Ovary (tissue), 9 donors: Measurements from ENCODE around the gene CTR9. TPM values are rescaled to one million over a fixed set of nuclear protein-coding genes. Genes with fewer than 3 reads are reported as not detected.

Experiments used
- DNase-seq, 5 donors: peaks; one replicate each; pipeline ENCODE4 v3.0.0-alpha.2; 2019 to 2020
- H3K27ac ChIP-seq, 2 donors: fragments of 200-600 bp; one replicate each; pipeline versions ENCODE4 v1.5.1 to v1.8.0; 2019 to 2022
- H3K27me3 ChIP-seq: fragments of 200-600 bp; one replicate; pipeline ENCODE4 v1.8.0; 2022
- H3K36me3 ChIP-seq: fragments of 200-600 bp; sonication (generic); one replicate; pipeline ENCODE4 v1.5.1; 2019
- H3K4me1 ChIP-seq: one replicate; pipeline ENCODE4 v1.8.1; 2013; ENCODE audit warnings: mild to moderate bottlenecking, moderate library complexity; ENCODE audit not compliant: insufficient read depth
- H3K4me3 ChIP-seq: fragments of 200-600 bp; sonication (generic); one replicate; pipeline ENCODE4 v1.5.1; 2017
- H3K9me3 ChIP-seq, 2 donors: fragments of 200-600 bp in 1 of 2; sonication (generic) in 1 of 2; one replicate each; pipeline versions ENCODE4 v1.5.1 to v1.8.1; 2013 to 2019; ENCODE audit warnings: mild to moderate bottlenecking in 1 of 2, moderate library complexity in 1 of 2
- CTCF ChIP-seq, 3 donors: fragments of 450-650 bp in 2 of 3; fragments of 200-600 bp in 1 of 3; IDR thresholded peaks; one replicate each; pipeline versions ENCODE4 v1.5.1 to v1.8.0; 2016 to 2022; ENCODE audit warnings: antibody characterized with exemption in 3 of 3, mild to moderate bottlenecking in 1 of 3
- EP300 ChIP-seq: sonication (generic); formaldehyde crosslinking; IDR thresholded peaks from one replicate; pipeline ENCODE4 v1.6.1; 2017; ENCODE audit warnings: antibody characterized with exemption
- POLR2A ChIP-seq: fragments of 450-650 bp; IDR thresholded peaks from one replicate; pipeline ENCODE4 v1.6.1; 2017; ENCODE audit warnings: antibody characterized with exemption, mild to moderate bottlenecking, moderate library complexity
- WGBS, 3 donors: extraction: QIAGEN DNeasy Blood & Tissue Kit in 1 of 3; methylation state at CpG; one replicate each; pipeline versions ENCODE4 v1.1.5 to v1.1.7; 2013 to 2017; 5-methylcytosine and 5-hydroxymethylcytosine counted together
- intact Hi-C, 4 donors: fragments of 100-400 bp; cut with DNase I; formaldehyde crosslinking; loops; one replicate each; pipeline versions ENCODE4 v1.11.0 to v1.15.1; 2022 to 2023
- polyA plus RNA-seq, 2 donors: library from polyadenylated mRNA; stranded (reverse); fragments of 200-250 nt in 1 of 2; fragments of 350-450 nt in 1 of 2; fragmentation: Illumina TruSeq in 1 of 2; extraction: RNeasy Lipid Tissue Mini Kit (QIAGEN cat#74804) in 1 of 2; gene quantifications; one replicate each; pipeline ENCODE4 v1.2.3, GENCODE V29; 2013 to 2014
- total RNA-seq, 7 donors: library from RNA; depleted of rRNA in 2 of 7; stranded (reverse); fragments of >200 nt in 2 of 7; fragmentation: NEBNext Ultra II Directional in 3 of 7; extraction: Animal tissue kit (Norgen Biotek cat#: 25700) in 3 of 7; gene quantifications; one replicate each; pipeline versions ENCODE4 v1.1.0 to v1.2.4, GENCODE V29; 2016 to 2023
- donor health status: DM: no; HTN: no; CAD: no; lungs with moderate emphysema.
- donor health status: DM: no; HTN: no; CAD: no.
- donor health status: Bipolar disorder and iron deficiency.
- donor health status: DM: yes; HTN: yes; CAD: no.
- donor health status: DM: no; HTN: no; CAD: no.
- donor health status: DM: yes; HTN: yes; CAD: no.

Gene CTR9
- total and polyA plus RNA-seq, 9 donors, result 18.0 to 40.6 (median 32.1) TPM

- WGBS, 3 donors, result 94 to 98% (median 97%) methylated on average over 1 of the region's 1 CpG
- Histone ChIP-seq H3K36me3 (no peaks in the 10 kb centered on the region), H3K27me3 (no peaks in the 10 kb centered on the region), H3K4me3 (no peak overlapping the region), H3K4me1 (no peaks in the 10 kb centered on the region), H3K9me3 (no peaks in the 10 kb centered on the region), H3K27ac (no peak overlapping the region)
- TF ChIP-seq EP300, result no peak
- no peak for TF ChIP-seq POLR2A
- no peak for TF ChIP-seq CTCF (IDR thresholded peaks at IDR 0.05)
- no peak for DNase-seq
- intact Hi-C loops, result no loop called here
Observed at GRCh38 chr11:10758957-10759356, 7.9 kb downstream of the CTR9 start.

- no peaks in the 10 kb centered on the region for H3K4me1 ChIP-seq
- WGBS, 3 donors, result 80 to 85% (median 83%) methylated on average over 6 of the region's 6 CpGs
- no peaks in the 10 kb centered on the region for H3K27me3 ChIP-seq
- H3K4me3 ChIP-seq, result no peak overlapping the region
- H3K36me3 ChIP-seq, result no peaks in the 10 kb centered on the region
- intact Hi-C loops, result no loop called here
- no peak for DNase-seq
- H3K9me3 ChIP-seq, result no peaks in the 10 kb centered on the region
- H3K27ac ChIP-seq, result no peak overlapping the region
- TF ChIP-seq POLR2A (no peak), CTCF (IDR thresholded peaks at IDR 0.05) (no peak), EP300 (no peak)
Observed at GRCh38 chr11:10761085-10761698, 10.1 kb downstream of the CTR9 start.

GRCh38 chr11:10762185-10762584 is 11.1 kb downstream of the CTR9 start:
- intact Hi-C loops, result no loop called here
- Histone ChIP-seq H3K36me3 (no peaks in the 10 kb centered on the region), H3K4me3 (no peak overlapping the region), H3K4me1 (no peaks in the 10 kb centered on the region), H3K27ac (no peak overlapping the region), H3K27me3 (no peaks in the 10 kb centered on the region), H3K9me3 (no peaks in the 10 kb centered on the region)
- TF ChIP-seq CTCF (IDR thresholded peaks at IDR 0.05) (no peak), POLR2A (no peak), EP300 (no peak)
- no peak for DNase-seq

- 86 to 90% (median 89%) methylated on average over 4 of the region's 4 CpGs for WGBS, 3 donors
- intact Hi-C loops, result no loop called here
- Histone ChIP-seq H3K4me3 (no peak overlapping the region), H3K27ac (no peak overlapping the region), H3K9me3 (no peaks in the 10 kb centered on the region), H3K36me3 (no peaks in the 10 kb centered on the region), H3K4me1 (no peaks in the 10 kb centered on the region), H3K27me3 (no peaks in the 10 kb centered on the region)
- TF ChIP-seq EP300 (no peak), POLR2A (no peak)
- no peak for DNase-seq
Observed at GRCh38 chr11:10762913-10763421, 11.9 kb downstream of the CTR9 start.

GRCh38 chr11:10763766-10764165 is 12.7 kb downstream of the CTR9 start:
- Histone ChIP-seq H3K9me3 (no peaks in the 10 kb centered on the region), H3K27ac (no peak overlapping the region), H3K4me3 (no peak overlapping the region), H3K36me3 (no peaks in the 10 kb centered on the region), H3K4me1 (no peaks in the 10 kb centered on the region), H3K27me3 (no peaks in the 10 kb centered on the region)
- TF ChIP-seq CTCF (IDR thresholded peaks at IDR 0.05) (no peak), POLR2A (no peak), EP300 (no peak)
- no peak for DNase-seq
- intact Hi-C loops, result no loop called here
- 29 to 56% (median 34%) methylated on average over 4 of the region's 4 CpGs for WGBS, 3 donors
